PC-9 (cell line): ENCODE measurements around the gene NFATC4.

Experiments
- EZH2 ChIP-seq: fragments of 200-600 bp; sonication (generic); IDR thresholded peaks from 2 replicates; pipeline ENCODE4 v1.8.0; 2017; ENCODE audit warnings: antibody characterized with exemption, low read depth
- TF ChIP-seq, protein P1 (sequence below): fragments of 200-600 bp; sonication (generic); conservative IDR thresholded peaks from 2 replicates; pipeline ENCODE4 v1.6.1; 2017; ENCODE audit warnings: mixed run types, antibody characterized with exemption, mild to moderate bottlenecking, moderate library complexity

DNA sequence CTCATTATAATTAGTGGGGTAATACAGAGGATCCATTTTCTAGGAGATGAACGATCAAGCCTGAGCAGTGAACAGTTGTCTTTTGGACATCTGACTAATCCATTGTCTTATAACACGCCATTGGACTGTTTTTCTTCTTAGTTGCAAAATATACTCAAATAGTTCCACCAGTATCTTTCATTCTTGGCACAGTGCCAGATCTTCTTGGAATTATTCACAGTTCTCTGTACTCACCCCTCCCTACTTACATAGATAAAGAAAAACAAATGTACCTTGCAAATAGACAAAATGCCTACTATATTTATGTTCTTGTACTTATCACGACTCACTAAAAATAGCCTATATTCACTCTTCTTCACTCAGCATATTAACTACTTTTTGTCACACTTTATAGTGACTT, 57.7 kb downstream of the NFATC4 start:
- TF ChIP-seq, protein P1, sequence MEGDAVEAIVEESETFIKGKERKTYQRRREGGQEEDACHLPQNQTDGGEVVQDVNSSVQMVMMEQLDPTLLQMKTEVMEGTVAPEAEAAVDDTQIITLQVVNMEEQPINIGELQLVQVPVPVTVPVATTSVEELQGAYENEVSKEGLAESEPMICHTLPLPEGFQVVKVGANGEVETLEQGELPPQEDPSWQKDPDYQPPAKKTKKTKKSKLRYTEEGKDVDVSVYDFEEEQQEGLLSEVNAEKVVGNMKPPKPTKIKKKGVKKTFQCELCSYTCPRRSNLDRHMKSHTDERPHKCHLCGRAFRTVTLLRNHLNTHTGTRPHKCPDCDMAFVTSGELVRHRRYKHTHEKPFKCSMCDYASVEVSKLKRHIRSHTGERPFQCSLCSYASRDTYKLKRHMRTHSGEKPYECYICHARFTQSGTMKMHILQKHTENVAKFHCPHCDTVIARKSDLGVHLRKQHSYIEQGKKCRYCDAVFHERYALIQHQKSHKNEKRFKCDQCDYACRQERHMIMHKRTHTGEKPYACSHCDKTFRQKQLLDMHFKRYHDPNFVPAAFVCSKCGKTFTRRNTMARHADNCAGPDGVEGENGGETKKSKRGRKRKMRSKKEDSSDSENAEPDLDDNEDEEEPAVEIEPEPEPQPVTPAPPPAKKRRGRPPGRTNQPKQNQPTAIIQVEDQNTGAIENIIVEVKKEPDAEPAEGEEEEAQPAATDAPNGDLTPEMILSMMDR = no peak
- no peak for TF ChIP-seq EZH2
